PC-3 (cell line): Measurements from ENCODE around the gene SQOR. TPM values are rescaled to one million over a fixed set of nuclear protein-coding genes. Genes with fewer than 3 reads are reported as not detected.
A peak's percentile ranks its signal among the peaks of the same experiment; 100 is the strongest.

ENCODE experiments used
- ATAC-seq: fragments of 200-7000 bp; cut with Tn5 transposase; 2 replicates; pipeline ENCODE4 v1.9.1; 2020; ENCODE audit warnings: mild to moderate bottlenecking, moderate library complexity
- BruUV-seq: library from RNA; stranded (reverse); fragments of 400-500 nt; replicated peaks from 2 replicates; lab custom pipeline; 2021; lab: Mats Ljungman, UMichigan
- CTCF ChIA-PET: fragments of 300-600 bp; sonication (Branson Sonifier 250); formaldehyde crosslinking; loops from one replicate; lab custom pipeline; 2022; ENCODE audit warnings: antibody characterized with exemption; lab: Charles Lee
- POLR2A ChIA-PET: fragments of 300-600 bp; sonication (Branson Sonifier 250); formaldehyde crosslinking; loops from one replicate; lab custom pipeline; 2022; ENCODE audit warnings: antibody characterized with exemption; ENCODE audit not compliant: unreplicated experiment; lab: Charles Lee
- DNase-seq: peaks from one replicate; pipeline ENCODE4 v3.0.0-alpha.2; 2015
- H2AFZ ChIP-seq: fragments of 300-600 bp; sonication (generic); 2 replicates; pipeline ENCODE4 v1.6.0; 2016; ENCODE audit warnings: antibody characterized with exemption, low read length
- H3F3A ChIP-seq: fragments of 300-600 bp; sonication (generic); one replicate; pipeline ENCODE4 v1.6.0; 2017; ENCODE audit warnings: antibody characterized with exemption, low read length, control low read depth, mild to moderate bottlenecking; ENCODE audit not compliant: unreplicated experiment
- H3K27ac ChIP-seq: fragments of 300-600 bp; sonication (generic); 2 replicates; pipeline ENCODE4 v1.5.1; 2016; ENCODE audit warnings: mild to moderate bottlenecking, low read length
- H3K27me3 ChIP-seq: fragments of 300-600 bp; sonication (generic); 2 replicates; pipeline ENCODE4 v1.6.1; 2016; ENCODE audit warnings: low read length, mixed read lengths
- H3K36me3 ChIP-seq: fragments of 300-600 bp; sonication (generic); 2 replicates; pipeline ENCODE4 v1.6.1; 2016; ENCODE audit warnings: low read depth, mixed run types, low read length, mixed read lengths
- H3K4me1 ChIP-seq: fragments of 300-600 bp; sonication (generic); 2 replicates; pipeline ENCODE4 v1.5.1; 2016; ENCODE audit warnings: low read length; ENCODE audit not compliant: insufficient read depth
- H3K4me2 ChIP-seq: fragments of 300-600 bp; sonication (generic); 2 replicates; pipeline ENCODE4 v1.6.0; 2016; ENCODE audit warnings: low read length
- H3K4me3 ChIP-seq: fragments of 300-600 bp; sonication (generic); 2 replicates; pipeline ENCODE4 v1.5.1; 2016; ENCODE audit warnings: mild to moderate bottlenecking, low read length, mixed read lengths
- H3K79me2 ChIP-seq: fragments of 300-600 bp; sonication (generic); 2 replicates; pipeline ENCODE4 v1.6.1; 2017; ENCODE audit warnings: low read length, mixed read lengths
- H3K9ac ChIP-seq: fragments of 300-600 bp; sonication (generic); 2 replicates; pipeline ENCODE4 v1.6.0; 2016; ENCODE audit warnings: mild to moderate bottlenecking, low read length
- H3K9me2 ChIP-seq: fragments of 300-600 bp; sonication (generic); replicated peaks from 2 replicates; pipeline ENCODE4 v1.6.1; 2016; ENCODE audit warnings: mixed run types, low read length, mixed read lengths
- H3K9me3 ChIP-seq: fragments of 300-600 bp; sonication (generic); 2 replicates; pipeline ENCODE4 v1.6.1; 2016; ENCODE audit warnings: low read length, mixed read lengths
- H4K20me1 ChIP-seq: fragments of 300-600 bp; sonication (generic); 2 replicates; pipeline ENCODE4 v1.6.1; 2016; ENCODE audit warnings: low read length, mixed read lengths
- CTCF ChIP-seq: fragments of 300-600 bp; sonication (generic); conservative IDR thresholded peaks from 2 replicates; pipeline ENCODE4 v1.5.1; 2017; ENCODE audit warnings: antibody characterized with exemption, low read depth, mild to moderate bottlenecking, low read length
- EZH2 ChIP-seq: fragments of 300-600 bp; sonication (generic); IDR thresholded peaks from one replicate; pipeline ENCODE4 v1.6.1; 2017; ENCODE audit warnings: antibody characterized with exemption, mild to moderate bottlenecking, low read length; ENCODE audit not compliant: unreplicated experiment
- EZH2phosphoT487 ChIP-seq: fragments of 300-600 bp; sonication (generic); IDR thresholded peaks from 2 replicates; pipeline ENCODE4 v1.6.1; 2018; ENCODE audit warnings: mild to moderate bottlenecking, antibody characterized with exemption, low read length, borderline replicate concordance
- intact Hi-C: fragments of 100-400 bp; cut with micrococcal nuclease; formaldehyde crosslinking; loops from 2 replicates; pipeline ENCODE4 v1.9.0; 2023
- total RNA-seq: library from RNA; depleted of rRNA; stranded (reverse); fragments of >200 nt; gene quantifications from 2 replicates; pipeline ENCODE4 v1.2.3, GENCODE V29; 2014

Gene SQOR
- total RNA-seq, 1 experiment from 2014 or later, result 86.1 TPM

- intact Hi-C loops, result no loop called here
- BruUV-seq, result no TSS peak
- peak overlapping the region; percentile 57 for H3K4me2 ChIP-seq
- ChIA-PET CTCF (no interaction called here), POLR2A (no interaction called here)
- no peaks in the 10 kb centered on the region for H3K79me2 ChIP-seq
- DNase-seq, result no peak
- H4K20me1 ChIP-seq, result no peaks in the 10 kb centered on the region
- H3K4me3 ChIP-seq, result no peak overlapping the region
- H3F3A ChIP-seq, result no peaks in the 10 kb centered on the region
- H2AFZ ChIP-seq, result 0 out of 2 replicates have a peak overlapping the region, but pooled peaks have one; percentile 2
- H3K9ac ChIP-seq, result no peak overlapping the region
- H3K4me1 ChIP-seq, result peaks cover 4% of the 10 kb centered on the region; the same call in 1 of the 2 replicates
- no peaks in the 10 kb centered on the region for H3K36me3 ChIP-seq
- H3K9me3 ChIP-seq, result no peaks in the 10 kb centered on the region
- no peak for TF ChIP-seq CTCF
- no peak for TF ChIP-seq EZH2
- TF ChIP-seq EZH2phosphoT487, result no peak
- no peak overlapping the region for H3K27ac ChIP-seq
- H3K27me3 ChIP-seq, result no peaks in the 10 kb centered on the region
- H3K9me2 ChIP-seq, result no peaks in the 10 kb centered on the region
- no peak for ATAC-seq
These were observed 93.8 kb downstream of the SQOR start for GRCh38 chr15:45728641-45729040.

GRCh38 chr15:45729141-45729540, 94.3 kb downstream of the SQOR start:
- Histone ChIP-seq H3K27ac (no peak overlapping the region), H3K4me3 (no peak overlapping the region), H3K36me3 (no peaks in the 10 kb centered on the region), H3K9ac (no peak overlapping the region), H4K20me1 (no peaks in the 10 kb centered on the region), H3K4me1 (peaks cover 4% of the 10 kb centered on the region; the same call in 1 of the 2 replicates), H3K4me2 (peak overlapping the region; percentile 57), H3F3A (no peaks in the 10 kb centered on the region), H3K9me3 (no peaks in the 10 kb centered on the region), H2AFZ (0 out of 2 replicates have a peak overlapping the region, but pooled peaks have one; percentile 2), H3K79me2 (no peaks in the 10 kb centered on the region), H3K27me3 (no peaks in the 10 kb centered on the region), H3K9me2 (no peaks in the 10 kb centered on the region)
- peak; percentile 90 for ATAC-seq
- intact Hi-C loops, result no loop called here
- no TSS peak for BruUV-seq
- ChIA-PET POLR2A (no interaction called here), CTCF (no interaction called here)
- peak; percentile 44 for DNase-seq
- TF ChIP-seq EZH2 (no peak), CTCF (no peak), EZH2phosphoT487 (no peak)

GRCh38 chr15:45731343-45731742, 96.5 kb downstream of the SQOR start:
- H2AFZ ChIP-seq, result no peak overlapping the region
- no peak overlapping the region for H3K27ac ChIP-seq
- intact Hi-C loops, result no loop called here
- ChIA-PET POLR2A (no interaction called here), CTCF (no interaction called here)
- ATAC-seq, result no peak
- no TSS peak for BruUV-seq
- H3K27me3 ChIP-seq, result no peaks in the 10 kb centered on the region
- no peaks in the 10 kb centered on the region for H3K79me2 ChIP-seq
- peaks cover 4% of the 10 kb centered on the region; the same call in 1 of the 2 replicates for H3K4me1 ChIP-seq
- no peaks in the 10 kb centered on the region for H4K20me1 ChIP-seq
- H3K9me3 ChIP-seq, result no peaks in the 10 kb centered on the region
- no peak overlapping the region for H3K4me2 ChIP-seq
- H3K4me3 ChIP-seq, result no peak overlapping the region
- H3K36me3 ChIP-seq, result no peaks in the 10 kb centered on the region
- no peak for DNase-seq
- no peak for TF ChIP-seq EZH2phosphoT487
- TF ChIP-seq EZH2, result no peak
- TF ChIP-seq CTCF, result no peak
- no peak overlapping the region for H3K9ac ChIP-seq
- no peaks in the 10 kb centered on the region for H3K9me2 ChIP-seq
- no peaks in the 10 kb centered on the region for H3F3A ChIP-seq
